Pancreas (tissue), 10 donors: ENCODE data around the gene IQCN. TPM values are rescaled to one million over a fixed set of nuclear protein-coding genes. Genes with fewer than 3 reads are reported as not detected.

Experiments
- ATAC-seq, 4 donors: fragments of 200-7000 bp; cut with Tn5 transposase; one replicate each; pipeline versions ENCODE4 v1.8.0 to v1.9.1; 2020; ENCODE audit warnings: mild to moderate bottlenecking in 4 of 4, moderate library complexity in 4 of 4
- DNase-seq, 6 donors: peaks; one replicate each; pipeline ENCODE4 v3.0.0-alpha.2; 2020
- FAIRE-seq: peaks from 2 replicates; lab custom pipeline; 2012; peaks lifted over from hg19 to GRCh38; lab: Jason Lieb, UNC
- H3K27ac ChIP-seq, 4 donors: fragments of 200-600 bp; sonication (generic); 1 replicate in 3 of 4; 2 replicates in 1 of 4; pipeline versions ENCODE4 v1.5.0 to v1.8.0; 2020
- H3K27me3 ChIP-seq, 4 donors: fragments of 200-600 bp; one replicate each; pipeline ENCODE4 v1.8.0; 2021
- H3K36me3 ChIP-seq, 3 donors: fragments of 200-600 bp; sonication (generic) in 1 of 3; one replicate each; pipeline versions ENCODE4 v1.5.0 to v1.8.0; 2020 to 2021
- H3K4me1 ChIP-seq, 3 donors: fragments of 200-600 bp; one replicate each; pipeline ENCODE4 v1.8.0; 2021
- H3K4me3 ChIP-seq, 4 donors: fragments of 200-600 bp; sonication (generic) in 2 of 4; one replicate each; pipeline versions ENCODE4 v1.5.0 to v1.8.0; 2020 to 2021
- H3K9me3 ChIP-seq, 4 donors: fragments of 200-600 bp; one replicate each; pipeline ENCODE4 v1.8.0; 2021
- CTCF ChIP-seq, 4 donors: fragments of 200-600 bp; sonication (generic) in 3 of 4; IDR thresholded peaks; one replicate each; pipeline versions ENCODE4 v1.5.0 to v1.8.0; 2021; ENCODE audit warnings: antibody characterized with exemption in 4 of 4
- whole genome bisulfite sequencing, 2 donors: extraction: QIAGEN DNeasy Blood & Tissue Kit; methylation state at CpG; one replicate each; pipeline ENCODE4 v1.1.7; 2013; 5-methylcytosine and 5-hydroxymethylcytosine counted together
- intact Hi-C, 3 donors: fragments of 100-400 bp; cut with DNase I; formaldehyde crosslinking; loops; one replicate each; pipeline versions ENCODE4 v1.11.1 to v1.14.2; 2022
- polyA plus RNA-seq, 2 donors: library from polyadenylated mRNA; stranded (reverse); fragments of 200-250 nt; gene quantifications; one replicate each; pipeline ENCODE4 v1.2.3, GENCODE V29; 2013
- total RNA-seq, 6 donors: library from RNA; stranded (reverse); fragmentation: NEBNext Ultra II Directional in 4 of 6; extraction: Animal tissue kit (Norgen Biotek cat#: 25700) in 4 of 6; gene quantifications; one replicate each; pipeline versions ENCODE4 v1.2.1 to v1.2.4, GENCODE V29; 2021 to 2023
- donor health status: healthy with polysubstance abuse.
- donor health status: DM: no; HTN: no; CAD: no; lungs with moderate emphysema.
- donor health status: DM: no; HTN: no; CAD: no.
- donor health status: control.
- donor health status: control.
- donor health status: Bipolar disorder and iron deficiency.
- donor health status: DM: yes; HTN: yes; CAD: no.
- donor health status: DM: no; HTN: no; CAD: no.
- donor health status: DM: no; HTN: no; CAD: no.
- donor health status: DM: yes; HTN: yes; CAD: no.

Gene IQCN
- total and polyA plus RNA-seq, 8 donors = 1.0 to 25.3 (median 3.2) TPM

- Histone ChIP-seq H3K4me3 (no peak overlapping the region), H3K27me3 (no peaks in the 10 kb centered on the region), H3K4me1 (no peaks in the 10 kb centered on the region), H3K27ac (no peak overlapping the region), H3K36me3 (peaks cover 0 to 24% (median 0%) of the 10 kb centered on the region in 3 donors), H3K9me3 (no peaks in the 10 kb centered on the region)
- TF ChIP-seq CTCF (IDR thresholded peaks at IDR 0.05) = no peak
- ATAC-seq (no peak), FAIRE-seq (no peak), DNase-seq (no peak)
- intact Hi-C loops = loop anchor here in 1 of 3 donors (10.0 kb wide), 1 partner anchor 47 kb away; no protein-coding TSS in a partner anchor
Observed at GRCh38 chr19:18262144-18262543, 12.1 kb downstream of the IQCN start.

- ATAC-seq (no peak), DNase-seq (no peak), FAIRE-seq (no peak)
- Histone ChIP-seq H3K36me3 (peaks cover 0 to 17% (median 0%) of the 10 kb centered on the region in 3 donors), H3K9me3 (no peaks in the 10 kb centered on the region), H3K27ac (no peak overlapping the region), H3K27me3 (no peaks in the 10 kb centered on the region), H3K4me3 (no peak overlapping the region), H3K4me1 (no peaks in the 10 kb centered on the region)
- TF ChIP-seq CTCF (IDR thresholded peaks at IDR 0.05) = no peak
- intact Hi-C loops = loop anchor here in 1 of 3 donors (10.0 kb wide), 1 partner anchor 47 kb away; no protein-coding TSS in a partner anchor
- WGBS, 2 donors = 87 to 95% methylated on average over 2 of the region's 2 CpGs
Observed at GRCh38 chr19:18261474-18261873, 12.8 kb downstream of the IQCN start.

GRCh38 chr19:18259893-18260292 is 14.4 kb downstream of the IQCN start:
- intact Hi-C loops = loop anchor here in 2 of 3 donors (5.0 to 10.0 kb wide), 2 partner anchors 45 to 48 kb away; no protein-coding TSS in a partner anchor
- no peak for TF ChIP-seq CTCF (IDR thresholded peaks at IDR 0.05)
- Histone ChIP-seq H3K36me3 (peaks cover 0 to 2% (median 0%) of the 10 kb centered on the region in 3 donors), H3K4me1 (no peaks in the 10 kb centered on the region), H3K4me3 (no peak overlapping the region), H3K9me3 (no peaks in the 10 kb centered on the region), H3K27ac (no peak overlapping the region), H3K27me3 (no peaks in the 10 kb centered on the region)
- no peak for ATAC-seq
- whole genome bisulfite sequencing, 2 donors = 89 to 94% methylated on average over 4 of the region's 4 CpGs
- no peak for DNase-seq
- no peak for FAIRE-seq

- intact Hi-C loops = loop anchor here in 1 of 3 donors (5.0 kb wide), 1 partner anchor 45 kb away; no protein-coding TSS in a partner anchor
- no peaks in the 10 kb centered on the region for H3K4me1 ChIP-seq
Observed at GRCh38 chr19:18257503-18258470, 16.5 kb downstream of the IQCN start.

More at GRCh38 chr19:18257503-18258470, 16.5 kb downstream of the IQCN start:
- ATAC-seq = no peak
- Histone ChIP-seq H3K27me3 (no peaks in the 10 kb centered on the region), H3K4me3 (no peak overlapping the region), H3K27ac (no peak overlapping the region), H3K9me3 (no peaks in the 10 kb centered on the region), H3K36me3 (no peaks in the 10 kb centered on the region)
- TF ChIP-seq CTCF (IDR thresholded peaks at IDR 0.05) = no peak
- DNase-seq = peak in 1 of 6 donors; percentile 78
- FAIRE-seq = no peak
- WGBS, 2 donors = 91 to 93% methylated on average over 55 of the region's 55 CpGs
